ENCODE results near the gene LIPC. TPM values are rescaled to one million over a fixed set of nuclear protein-coding genes. Genes with fewer than 3 reads are reported as not detected.
A peak's percentile ranks its signal among the peaks of the same experiment; 100 is the strongest.

Gene LIPC
- total and polyA plus RNA-seq, 2 of the 4 experiments (the other 2 are of a cell fraction) = 0.07 TPM; not detected in 1

- no peak overlapping the region for H3K27ac ChIP-seq (ENCODE audit: insufficient read depth, low read length)
- H2BK15ac ChIP-seq (ENCODE audit: low read depth, low read length) = 0 out of 3 replicates have a peak overlapping the region, but pooled peaks have one; percentile 63
- peak overlapping the region; percentile 39; the same call in 1 of the 2 replicates for H3K4ac ChIP-seq (ENCODE audit: low read depth, low read length)
- H3K18ac ChIP-seq (ENCODE audit: low read depth, low read length) = no peak overlapping the region
- 80% methylated on average over 5 of the region's 17 CpGs; no CpG with 5 or more reads in 1 of the 2 experiments for WGBS, 2 experiments (ENCODE audit: extremely low coverage in 2 of 2, insufficient read length in 1 of 2)
- H2BK20ac ChIP-seq (ENCODE audit: low read depth, low read length) = no peak overlapping the region
- H3K9me1 ChIP-seq (ENCODE audit: insufficient read depth, low read length) = peaks cover 22% of the 10 kb centered on the region
- H4K8ac ChIP-seq (ENCODE audit: low read depth in 2 of 2, low read length in 2 of 2) = no peak overlapping the region
- H2AFZ ChIP-seq (replicated peaks; ENCODE audit: low read length, poor library complexity) = no peak overlapping the region
- no peak overlapping the region for H4K5ac ChIP-seq (ENCODE audit: low read depth, low read length)
- no peak overlapping the region for H2BK120ac ChIP-seq (ENCODE audit: low read depth, low read length)
- no peak overlapping the region for H3K14ac ChIP-seq (replicated peaks; ENCODE audit: low read depth, low read length)
- TF ChIP-seq RCOR1 (IDR thresholded peaks at IDR 0.05; ENCODE audit: insufficient replicate concordance, low read length) (no peak), MAZ (IDR thresholded peaks at IDR 0.05; ENCODE audit: borderline replicate concordance, low read depth, low read length) (no peak), CTCF (conservative IDR thresholded peaks at IDR 0.05; ENCODE audit: low read depth, low read length) (no peak), MAFK (IDR thresholded peaks at IDR 0.05; ENCODE audit: low read depth, low read length) (no peak), USF2 (IDR thresholded peaks at IDR 0.05; ENCODE audit: low read depth, low read length) (no peak), BHLHE40 (IDR thresholded peaks at IDR 0.05; ENCODE audit: low read depth, low read length) (no peak), RAD21 (IDR thresholded peaks at IDR 0.05; ENCODE audit: low read length) (no peak), RFX5 (IDR thresholded peaks at IDR 0.05; ENCODE audit: low read depth, low read length) (no peak), POLR2A (IDR thresholded peaks at IDR 0.05; ENCODE audit: low read depth, low read length) (no peak), CEBPB (IDR thresholded peaks at IDR 0.05; ENCODE audit: low read depth, low read length) (no peak)
- ChIA-PET POLR2A (ENCODE audit: unreplicated experiment) (no interaction called here), CTCF (no interaction called here)
- no peaks in the 10 kb centered on the region for H3K9me3 ChIP-seq (ENCODE audit: control insufficient read depth, insufficient read depth, low read length)
- no peak overlapping the region for H4K91ac ChIP-seq (ENCODE audit: insufficient read depth, low read depth, low read length)
- no peak overlapping the region for H3K23ac ChIP-seq (ENCODE audit: low read depth, low read length)
- in situ Hi-C loops (cut with MboI; ENCODE audit: low sequenced_read_pairs) (no loop called here), dilution Hi-C loops (cut with HindIII; ENCODE audit: low sequenced_read_pairs, unreplicated experiment) (no loop called here), intact Hi-C loops (cut with micrococcal nuclease) (no loop called here)
- H2AK9ac ChIP-seq (replicated peaks; ENCODE audit: low read depth, low read length, poor library complexity) = peak overlapping the region; percentile 25
- DNase-seq = no peak
- H4K20me1 ChIP-seq (ENCODE audit: insufficient read depth, low read length) = no peaks in the 10 kb centered on the region
- H2BK5ac ChIP-seq (ENCODE audit: low read depth, low read length, poor library complexity, severe bottlenecking) = no peak overlapping the region
- no peak overlapping the region for H3K4me2 ChIP-seq (ENCODE audit: low read depth, low read length)
- H3K27me3 ChIP-seq (ENCODE audit: control insufficient read depth, insufficient read depth, low read length) = peaks cover 10% of the 10 kb centered on the region; the same call in 1 of the 2 replicates
- no peak overlapping the region for H2AK5ac ChIP-seq (ENCODE audit: low read depth, low read length)
- BruUV-seq (replicated peaks) = no TSS peak
- no peak overlapping the region for H3K4me3 ChIP-seq (ENCODE audit: insufficient read depth, low read depth, low read length)
- peaks cover 17% of the 10 kb centered on the region for H3K4me1 ChIP-seq (ENCODE audit: control insufficient read depth, insufficient read depth, low read length)
- H3K36me3 ChIP-seq (ENCODE audit: control insufficient read depth, insufficient read depth, low read length) = no peaks in the 10 kb centered on the region
- no peak overlapping the region for H3K56ac ChIP-seq (ENCODE audit: extremely low read depth, insufficient read depth, low read length)
- no peak overlapping the region for H3K9ac ChIP-seq (ENCODE audit: low read depth, low read length)
- no peaks in the 10 kb centered on the region for H3K79me1 ChIP-seq (ENCODE audit: low read depth in 1 of 2, low read length in 2 of 2)
- no peak for ATAC-seq (ENCODE audit: low read depth)
These were observed 112.0 kb downstream of the LIPC start for GRCh38 chr15:58543664-58544335.

All from IMR-90 (cell line).